ENCODE results near the gene PDE3A. TPM values are rescaled to one million over a fixed set of nuclear protein-coding genes. Genes with fewer than 3 reads are reported as not detected.
"Not testable (repeated sequence)": the region's sequence is repeated elsewhere in the genome, so short reads cannot be mapped to it uniquely, and the experiment has no call there.

The PDE3A gene
- total RNA-seq, 1 experiment from 2014 or later: 0.36 TPM

DNA sequence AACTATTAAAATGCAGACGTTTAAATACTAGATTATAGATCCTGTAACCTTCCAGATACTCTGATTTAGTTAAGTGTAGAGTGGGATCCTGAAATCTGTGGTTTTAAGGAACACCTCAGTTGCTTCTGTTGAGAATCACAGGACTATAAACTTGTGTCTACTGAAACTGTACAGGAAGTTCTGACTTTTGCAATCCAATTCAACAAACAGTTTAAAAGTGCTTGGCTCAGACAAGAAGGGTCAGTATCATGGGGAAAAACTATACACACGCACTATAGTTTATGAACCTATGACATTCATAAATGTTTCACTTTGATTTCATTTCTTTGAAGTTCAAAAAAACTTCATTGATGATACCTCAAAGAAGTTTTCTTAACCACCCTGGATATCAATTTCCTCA, 13.8 kb downstream of the PDE3A start:
- H3K4me1 ChIP-seq: no peaks in the 10 kb centered on the region
- no peak for DNase-seq
- no peaks in the 10 kb centered on the region for H3K4me1 Mint-ChIP-seq (ENCODE audit: low read depth, unreplicated experiment)
- H3K9me3 Mint-ChIP-seq (ENCODE audit: unreplicated experiment): no peaks in the 10 kb centered on the region
- TF ChIP-seq, protein P1, sequence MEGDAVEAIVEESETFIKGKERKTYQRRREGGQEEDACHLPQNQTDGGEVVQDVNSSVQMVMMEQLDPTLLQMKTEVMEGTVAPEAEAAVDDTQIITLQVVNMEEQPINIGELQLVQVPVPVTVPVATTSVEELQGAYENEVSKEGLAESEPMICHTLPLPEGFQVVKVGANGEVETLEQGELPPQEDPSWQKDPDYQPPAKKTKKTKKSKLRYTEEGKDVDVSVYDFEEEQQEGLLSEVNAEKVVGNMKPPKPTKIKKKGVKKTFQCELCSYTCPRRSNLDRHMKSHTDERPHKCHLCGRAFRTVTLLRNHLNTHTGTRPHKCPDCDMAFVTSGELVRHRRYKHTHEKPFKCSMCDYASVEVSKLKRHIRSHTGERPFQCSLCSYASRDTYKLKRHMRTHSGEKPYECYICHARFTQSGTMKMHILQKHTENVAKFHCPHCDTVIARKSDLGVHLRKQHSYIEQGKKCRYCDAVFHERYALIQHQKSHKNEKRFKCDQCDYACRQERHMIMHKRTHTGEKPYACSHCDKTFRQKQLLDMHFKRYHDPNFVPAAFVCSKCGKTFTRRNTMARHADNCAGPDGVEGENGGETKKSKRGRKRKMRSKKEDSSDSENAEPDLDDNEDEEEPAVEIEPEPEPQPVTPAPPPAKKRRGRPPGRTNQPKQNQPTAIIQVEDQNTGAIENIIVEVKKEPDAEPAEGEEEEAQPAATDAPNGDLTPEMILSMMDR (IDR thresholded peaks at IDR 0.05; ENCODE audit: insufficient read depth in 1 of 2, low read depth in 1 of 2, low read length in 1 of 2, severe bottlenecking in 1 of 2, unreplicated experiment in 1 of 2): no peak
- intact Hi-C loops (cut with micrococcal nuclease; ENCODE audit: unreplicated experiment): no loop called here
- H3K36me3 ChIP-seq (ENCODE audit: control insufficient read depth, insufficient read depth, low read length): no peaks in the 10 kb centered on the region
- CTCF ChIA-PET: no interaction called here
- BruUV-seq (replicated peaks): no TSS peak
- POLR2A ChIA-PET: no interaction called here
- H3K4me3 Mint-ChIP-seq (ENCODE audit: unreplicated experiment): no peak overlapping the region
- H3K4me3 ChIP-seq (ENCODE audit: low read depth, low read length): no peak overlapping the region
- no peaks in the 10 kb centered on the region for H3K36me3 Mint-ChIP-seq (ENCODE audit: insufficient read depth, unreplicated experiment)
- H3K27ac Mint-ChIP-seq (ENCODE audit: unreplicated experiment): no peak overlapping the region
- H3K27me3 ChIP-seq (replicated peaks; ENCODE audit: control insufficient read depth, insufficient read depth, low read length): no peaks in the 10 kb centered on the region
- H3K9me3 ChIP-seq: no peaks in the 10 kb centered on the region
- H3K27me3 Mint-ChIP-seq (ENCODE audit: insufficient read depth, unreplicated experiment): peaks cover 4% of the 10 kb centered on the region

DNA sequence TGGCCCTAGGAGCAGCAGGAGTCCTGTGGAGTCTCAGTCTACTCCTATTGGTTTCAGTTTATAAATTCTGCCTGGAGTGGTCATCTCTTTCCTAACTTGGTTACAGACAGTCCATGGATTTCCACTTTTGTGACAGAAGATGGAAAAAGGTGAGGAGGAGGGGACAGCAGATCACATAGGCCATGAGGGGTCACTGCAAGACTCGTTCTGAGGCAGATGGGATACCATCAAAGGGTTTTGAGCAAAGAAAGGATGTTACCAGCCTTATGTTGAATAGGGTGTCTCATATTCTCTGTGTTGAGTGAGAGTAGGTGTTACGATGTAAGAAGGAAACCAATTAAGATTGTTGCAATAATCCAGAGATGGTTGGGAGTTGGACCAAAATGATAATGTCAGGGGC, 15.3 kb downstream of the PDE3A start:
- Histone ChIP-seq H3K4me1 (no peaks in the 10 kb centered on the region), H3K27me3 (replicated peaks; ENCODE audit: control insufficient read depth, insufficient read depth, low read length) (no peaks in the 10 kb centered on the region), H3K9me3 (no peaks in the 10 kb centered on the region; the same call in 1 of the 2 replicates), H3K36me3 (ENCODE audit: control insufficient read depth, insufficient read depth, low read length) (no peaks in the 10 kb centered on the region), H3K4me3 (ENCODE audit: low read depth, low read length) (no peak overlapping the region)
- no peak for DNase-seq
- Mint-ChIP-seq H3K4me1 (ENCODE audit: low read depth, unreplicated experiment) (no peaks in the 10 kb centered on the region), H3K27ac (ENCODE audit: unreplicated experiment) (no peak overlapping the region), H3K9me3 (ENCODE audit: unreplicated experiment) (no peaks in the 10 kb centered on the region), H3K4me3 (ENCODE audit: unreplicated experiment) (no peak overlapping the region), H3K27me3 (ENCODE audit: insufficient read depth, unreplicated experiment) (peaks cover 4% of the 10 kb centered on the region), H3K36me3 (ENCODE audit: insufficient read depth, unreplicated experiment) (no peaks in the 10 kb centered on the region)
- TF ChIP-seq, protein P1 (IDR thresholded peaks at IDR 0.05; ENCODE audit: insufficient read depth in 1 of 2, low read depth in 1 of 2, low read length in 1 of 2, severe bottlenecking in 1 of 2, unreplicated experiment in 1 of 2): no peak
- intact Hi-C loops (cut with micrococcal nuclease; ENCODE audit: unreplicated experiment): no loop called here
- CTCF ChIA-PET: no interaction called here
- POLR2A ChIA-PET: no interaction called here
- BruUV-seq (replicated peaks): no TSS peak

DNA sequence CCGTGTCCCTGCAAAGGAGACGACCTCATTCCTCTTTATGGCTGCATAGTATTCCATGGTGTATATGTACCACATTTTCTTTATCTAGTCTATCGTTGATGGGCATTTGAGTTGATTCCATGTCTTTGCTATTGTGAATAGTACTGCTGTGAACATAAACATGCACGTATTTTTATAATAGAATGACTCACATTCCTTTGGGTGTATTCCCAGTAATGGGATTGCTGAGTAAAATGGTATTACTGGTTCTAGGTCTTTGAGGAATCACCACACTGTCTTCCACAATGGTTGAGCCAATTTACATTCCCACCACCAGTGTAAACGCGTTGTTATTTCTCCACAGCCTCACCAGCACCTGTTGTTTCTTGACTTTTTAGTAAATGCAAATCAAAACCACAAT, 16.5 kb downstream of the PDE3A start:
- H3K36me3 ChIP-seq (ENCODE audit: control insufficient read depth, insufficient read depth, low read length); H3K4me3 ChIP-seq (ENCODE audit: low read depth, low read length); H3K9me3 Mint-ChIP-seq (ENCODE audit: unreplicated experiment); BruUV-seq (replicated peaks); H3K4me1 Mint-ChIP-seq (ENCODE audit: low read depth, unreplicated experiment); POLR2A ChIA-PET; H3K36me3 Mint-ChIP-seq (ENCODE audit: insufficient read depth, unreplicated experiment); H3K27ac Mint-ChIP-seq (ENCODE audit: unreplicated experiment); H3K27me3 Mint-ChIP-seq (ENCODE audit: insufficient read depth, unreplicated experiment); H3K4me1 ChIP-seq; H3K9me3 ChIP-seq; DNase-seq; H3K4me3 Mint-ChIP-seq (ENCODE audit: unreplicated experiment); H3K27me3 ChIP-seq (replicated peaks; ENCODE audit: control insufficient read depth, insufficient read depth, low read length); intact Hi-C loops (cut with micrococcal nuclease; ENCODE audit: unreplicated experiment); CTCF ChIA-PET: not testable (repeated sequence)

DNA sequence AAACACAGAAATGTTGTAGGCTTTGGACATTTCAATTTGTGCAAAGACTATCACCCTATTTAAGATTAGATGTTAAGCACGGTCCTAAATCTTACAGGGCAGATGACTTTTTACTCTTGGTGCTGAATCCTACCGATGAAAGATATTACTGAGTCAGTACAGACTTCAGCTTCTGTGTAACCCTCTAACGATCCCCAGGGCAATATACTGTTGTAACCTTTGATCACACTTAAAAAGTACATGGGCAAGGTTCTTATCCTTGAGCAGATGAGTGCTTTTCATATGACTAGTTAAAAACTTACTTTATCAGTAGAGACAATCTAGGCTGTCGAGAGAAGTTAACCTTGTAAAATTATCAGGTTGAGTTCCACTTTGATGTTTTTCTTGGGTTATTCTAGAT, 22.5 kb downstream of the PDE3A start:
- CTCF ChIA-PET: no interaction called here
- no peaks in the 10 kb centered on the region; the same call in 1 of the 2 replicates for H3K9me3 ChIP-seq
- intact Hi-C loops (cut with micrococcal nuclease; ENCODE audit: unreplicated experiment): no loop called here

More for the DNA sequence above, 22.5 kb downstream of the PDE3A start:
- DNase-seq: no peak
- TF ChIP-seq, protein P1 (IDR thresholded peaks at IDR 0.05; ENCODE audit: insufficient read depth in 1 of 2, low read depth in 1 of 2, low read length in 1 of 2, severe bottlenecking in 1 of 2, unreplicated experiment in 1 of 2): no peak
- POLR2A ChIA-PET: no interaction called here
- H3K36me3 Mint-ChIP-seq (ENCODE audit: insufficient read depth, unreplicated experiment): no peaks in the 10 kb centered on the region
- H3K9me3 Mint-ChIP-seq (ENCODE audit: unreplicated experiment): no peaks in the 10 kb centered on the region
- BruUV-seq (replicated peaks): no TSS peak
- Histone ChIP-seq H3K27me3 (replicated peaks; ENCODE audit: control insufficient read depth, insufficient read depth, low read length) (no peaks in the 10 kb centered on the region), H3K4me1 (0 out of 2 replicates have a peak, but pooled peaks cover 5% of the 10 kb centered on the region), H3K36me3 (ENCODE audit: control insufficient read depth, insufficient read depth, low read length) (no peaks in the 10 kb centered on the region), H3K4me3 (ENCODE audit: low read depth, low read length) (no peak overlapping the region)
- no peak overlapping the region for H3K4me3 Mint-ChIP-seq (ENCODE audit: unreplicated experiment)
- H3K27ac Mint-ChIP-seq (ENCODE audit: unreplicated experiment): no peak overlapping the region
- H3K27me3 Mint-ChIP-seq (ENCODE audit: insufficient read depth, unreplicated experiment): no peaks in the 10 kb centered on the region
- no peaks in the 10 kb centered on the region for H3K4me1 Mint-ChIP-seq (ENCODE audit: low read depth, unreplicated experiment)
